Measurements from ENCODE around the gene NFATC2.

- TF ChIP-seq POLR2A (IDR thresholded peaks at IDR 0.05) (no peak), CTCF (IDR thresholded peaks at IDR 0.05) (no peak)
Measured at GRCh38 chr20:51581571-51581970, 39.1 kb upstream of the NFATC2 start.

Data from uterus (tissue), 2 donors.